ENCODE measurements around the gene ST6GAL1. TPM values are rescaled to one million over a fixed set of nuclear protein-coding genes. Genes with fewer than 3 reads are reported as not detected.

Gene ST6GAL1
- total RNA-seq, 1 experiment from 2014 or later, result 0.11 TPM

GRCh38 chr3:187104342-187104741 is 174.0 kb downstream of the ST6GAL1 start:
- DNase-seq (ENCODE audit: low read depth in 1 of 2, low spot score in 2 of 2), result no peak
- H3K27me3 ChIP-seq (replicated peaks), result no peaks in the 10 kb centered on the region
- H3K9me3 ChIP-seq (replicated peaks), result no peaks in the 10 kb centered on the region; the same call in 1 of the 2 replicates
- no peaks in the 10 kb centered on the region for H3K36me3 ChIP-seq
- no peak overlapping the region for H3K4me3 ChIP-seq
- H3K27ac ChIP-seq, result no peak overlapping the region
- H3K4me1 ChIP-seq (replicated peaks), result peaks cover 17% of the 10 kb centered on the region

- Histone ChIP-seq H3K9me3 (replicated peaks) (no peaks in the 10 kb centered on the region; the same call in 1 of the 2 replicates), H3K4me3 (no peak overlapping the region)
These were observed 174.6 kb downstream of the ST6GAL1 start for GRCh38 chr3:187104933-187105332.

GRCh38 chr3:187105700-187106099 is 175.4 kb downstream of the ST6GAL1 start:
- Histone ChIP-seq H3K4me1 (replicated peaks) (peaks cover 12% of the 10 kb centered on the region), H3K36me3 (no peaks in the 10 kb centered on the region), H3K4me3 (no peak overlapping the region), H3K27ac (no peak overlapping the region), H3K27me3 (replicated peaks) (no peaks in the 10 kb centered on the region), H3K9me3 (replicated peaks) (no peaks in the 10 kb centered on the region; the same call in 1 of the 2 replicates)
- no peak for DNase-seq (ENCODE audit: low read depth in 1 of 2, low spot score in 2 of 2)

More at GRCh38 chr3:187104933-187105332, 174.6 kb downstream of the ST6GAL1 start:
- Histone ChIP-seq H3K27me3 (replicated peaks) (no peaks in the 10 kb centered on the region), H3K27ac (no peak overlapping the region), H3K36me3 (no peaks in the 10 kb centered on the region), H3K4me1 (replicated peaks) (peaks cover 17% of the 10 kb centered on the region)
- no peak for DNase-seq (ENCODE audit: low read depth in 1 of 2, low spot score in 2 of 2)

- Histone ChIP-seq H3K4me3 (no peak overlapping the region), H3K4me1 (replicated peaks) (no peaks in the 10 kb centered on the region), H3K27me3 (replicated peaks) (no peaks in the 10 kb centered on the region), H3K36me3 (no peaks in the 10 kb centered on the region), H3K9me3 (replicated peaks) (no peaks in the 10 kb centered on the region), H3K27ac (no peak overlapping the region)
- DNase-seq (ENCODE audit: low read depth in 1 of 2, low spot score in 2 of 2), result no peak
These were observed 177.7 kb downstream of the ST6GAL1 start for GRCh38 chr3:187107989-187108388.

GRCh38 chr3:187110156-187110555 is 179.8 kb downstream of the ST6GAL1 start:
- no peak overlapping the region for H3K4me3 ChIP-seq

GRCh38 chr3:187112934-187113793 is 182.8 kb downstream of the ST6GAL1 start:
- H3K27me3 ChIP-seq (replicated peaks), result no peaks in the 10 kb centered on the region
- H3K27ac ChIP-seq, result no peak overlapping the region
- no peaks in the 10 kb centered on the region for H3K36me3 ChIP-seq
- no peaks in the 10 kb centered on the region for H3K9me3 ChIP-seq (replicated peaks)
- H3K4me1 ChIP-seq (replicated peaks), result no peaks in the 10 kb centered on the region
- peak in 1 of 2 experiments; percentile 28 for DNase-seq (ENCODE audit: low read depth in 1 of 2, low spot score in 2 of 2)
- no peak overlapping the region for H3K4me3 ChIP-seq

More at GRCh38 chr3:187110156-187110555, 179.8 kb downstream of the ST6GAL1 start:
- Histone ChIP-seq H3K9me3 (replicated peaks) (no peaks in the 10 kb centered on the region), H3K27me3 (replicated peaks) (no peaks in the 10 kb centered on the region), H3K36me3 (no peaks in the 10 kb centered on the region), H3K4me1 (replicated peaks) (no peaks in the 10 kb centered on the region), H3K27ac (no peak overlapping the region)
- DNase-seq (ENCODE audit: low read depth in 1 of 2, low spot score in 2 of 2), result no peak

- Histone ChIP-seq H3K4me1 (replicated peaks) (no peaks in the 10 kb centered on the region), H3K4me3 (no peak overlapping the region), H3K27me3 (replicated peaks) (no peaks in the 10 kb centered on the region), H3K9me3 (replicated peaks) (no peaks in the 10 kb centered on the region), H3K27ac (no peak overlapping the region), H3K36me3 (no peaks in the 10 kb centered on the region)
- no peak for DNase-seq (ENCODE audit: low read depth in 1 of 2, low spot score in 2 of 2)
These were observed 184.2 kb downstream of the ST6GAL1 start for GRCh38 chr3:187114511-187114910.

- no peak overlapping the region for H3K4me3 ChIP-seq
- H3K4me1 ChIP-seq (replicated peaks), result no peaks in the 10 kb centered on the region
- no peak overlapping the region for H3K27ac ChIP-seq
- no peaks in the 10 kb centered on the region for H3K27me3 ChIP-seq (replicated peaks)
- no peaks in the 10 kb centered on the region for H3K36me3 ChIP-seq
- DNase-seq (ENCODE audit: low read depth in 1 of 2, low spot score in 2 of 2), result no peak
- no peaks in the 10 kb centered on the region for H3K9me3 ChIP-seq (replicated peaks)
These were observed 190.0 kb downstream of the ST6GAL1 start for GRCh38 chr3:187120326-187120725.

- Histone ChIP-seq H3K4me1 (replicated peaks) (no peaks in the 10 kb centered on the region), H3K27me3 (replicated peaks) (no peaks in the 10 kb centered on the region), H3K9me3 (replicated peaks) (no peaks in the 10 kb centered on the region), H3K36me3 (no peaks in the 10 kb centered on the region), H3K4me3 (no peak overlapping the region), H3K27ac (no peak overlapping the region)
- DNase-seq (ENCODE audit: low read depth in 1 of 2, low spot score in 2 of 2), result no peak
These were observed 191.9 kb downstream of the ST6GAL1 start for GRCh38 chr3:187122261-187122660.

GRCh38 chr3:187125319-187126031 is 195.1 kb downstream of the ST6GAL1 start:
- H3K4me3 ChIP-seq, result no peak overlapping the region
- H3K9me3 ChIP-seq (replicated peaks), result no peaks in the 10 kb centered on the region
- no peaks in the 10 kb centered on the region for H3K27me3 ChIP-seq (replicated peaks)
- no peaks in the 10 kb centered on the region; the same call in 1 of the 2 replicates for H3K4me1 ChIP-seq (replicated peaks)
- H3K36me3 ChIP-seq, result no peaks in the 10 kb centered on the region
- DNase-seq (ENCODE audit: low read depth in 1 of 2, low spot score in 2 of 2), result no peak
- no peak overlapping the region for H3K27ac ChIP-seq

Other genes with a start within 250 kb of the ST6GAL1 start
- gene KNG1, start 213.2 kb upstream of the ST6GAL1 start, total RNA-seq (2014; rRNA removed; shearing (Covaris generic)), result not detected in 2 replicates
- gene EIF4A2, start 146.9 kb upstream of the ST6GAL1 start, total RNA-seq (2014; rRNA removed; shearing (Covaris generic)), result 466 and 604 TPM in 2 replicates
- gene RFC4, start 124.0 kb upstream of the ST6GAL1 start, total RNA-seq (2014; rRNA removed; shearing (Covaris generic)), result 75.7 and 106 TPM in 2 replicates
- not detected in 2 replicates for gene ADIPOQ, start 87.8 kb upstream of the ST6GAL1 start, total RNA-seq (2014; rRNA removed; shearing (Covaris generic))
- gene RPL39L, start 209.0 kb downstream of the ST6GAL1 start, total RNA-seq (2014; rRNA removed; shearing (Covaris generic)), result 29.4 and 55.7 TPM in 2 replicates